ENCODE data around the gene LRRC26. TPM values are rescaled to one million over a fixed set of nuclear protein-coding genes. Genes with fewer than 3 reads are reported as not detected.

LRRC26 gene
- total RNA-seq = 1 to 10 TPM in 1 of 2 donors, not detected in 1; 1.3 TPM

DNA sequence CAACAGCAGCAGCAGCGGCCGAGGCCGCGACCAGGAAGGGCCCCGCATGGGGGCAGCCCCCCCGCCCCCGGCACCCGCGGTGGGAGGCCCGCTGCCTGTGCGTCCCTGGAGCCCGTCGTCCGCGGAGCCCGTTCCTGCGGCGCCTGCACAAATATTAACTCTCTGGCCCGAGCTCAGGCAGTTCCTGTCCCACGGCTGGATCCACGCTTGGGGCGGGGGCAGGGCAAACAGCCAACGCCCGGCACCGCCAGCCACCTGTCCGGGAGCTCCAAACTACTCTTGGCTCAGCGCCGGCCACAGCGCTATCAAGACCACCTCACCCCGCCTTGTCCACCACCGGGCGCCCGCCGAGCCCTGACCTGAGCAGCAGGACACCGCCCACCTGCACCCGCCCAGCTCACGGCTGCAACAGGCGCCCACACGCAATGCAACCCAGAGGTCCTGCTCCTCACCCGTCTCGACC lies at the start of gene LRRC26:
LRRC26 (minus strand) TSS at position 156 of the 463 bp plus-strand sequence; CDS start at position 48, 108 bp downstream.
- 14 to 35% methylated on average over 11 to 38 of the region's 41 CpGs for WGBS, 2 donors
- DNase-seq (peak in 2 of 4 donors; percentile 28 to 38), ATAC-seq (no peak)
- TF ChIP-seq, protein P1, sequence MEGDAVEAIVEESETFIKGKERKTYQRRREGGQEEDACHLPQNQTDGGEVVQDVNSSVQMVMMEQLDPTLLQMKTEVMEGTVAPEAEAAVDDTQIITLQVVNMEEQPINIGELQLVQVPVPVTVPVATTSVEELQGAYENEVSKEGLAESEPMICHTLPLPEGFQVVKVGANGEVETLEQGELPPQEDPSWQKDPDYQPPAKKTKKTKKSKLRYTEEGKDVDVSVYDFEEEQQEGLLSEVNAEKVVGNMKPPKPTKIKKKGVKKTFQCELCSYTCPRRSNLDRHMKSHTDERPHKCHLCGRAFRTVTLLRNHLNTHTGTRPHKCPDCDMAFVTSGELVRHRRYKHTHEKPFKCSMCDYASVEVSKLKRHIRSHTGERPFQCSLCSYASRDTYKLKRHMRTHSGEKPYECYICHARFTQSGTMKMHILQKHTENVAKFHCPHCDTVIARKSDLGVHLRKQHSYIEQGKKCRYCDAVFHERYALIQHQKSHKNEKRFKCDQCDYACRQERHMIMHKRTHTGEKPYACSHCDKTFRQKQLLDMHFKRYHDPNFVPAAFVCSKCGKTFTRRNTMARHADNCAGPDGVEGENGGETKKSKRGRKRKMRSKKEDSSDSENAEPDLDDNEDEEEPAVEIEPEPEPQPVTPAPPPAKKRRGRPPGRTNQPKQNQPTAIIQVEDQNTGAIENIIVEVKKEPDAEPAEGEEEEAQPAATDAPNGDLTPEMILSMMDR (IDR thresholded peaks at IDR 0.05) = no peak
- no peak for TF ChIP-seq POLR2A (IDR thresholded peaks at IDR 0.05)
- no peaks in the 10 kb centered on the region for H3K36me3 ChIP-seq (replicated peaks in 1 of 2; ENCODE audit: insufficient read depth in 1 of 2, low read depth in 2 of 2)
- H3K4me3 ChIP-seq = no peak within 1 kb of the TSS
- H3K4me1 ChIP-seq = peaks cover 35% of the 10 kb centered on the region
- intact Hi-C loops (cut with DNase I) = loop anchor here (5.0 kb wide), 1 partner anchor 38 kb away; no protein-coding TSS in a partner anchor
- peak within 1 kb of the TSS in 1 of 4 donors; percentile 3 for H3K27ac ChIP-seq
- no peaks in the 10 kb centered on the region for H3K9me3 ChIP-seq
- H3K27me3 ChIP-seq = peaks cover 0 to 1% of the 10 kb centered on the region in 2 donors

- peak overlapping the region; percentile 79 to 84 (median 82) for H3K27ac ChIP-seq
- no peaks in the 10 kb centered on the region for H3K9me3 ChIP-seq
- H3K36me3 ChIP-seq (replicated peaks in 1 of 2; ENCODE audit: insufficient read depth in 1 of 2, low read depth in 2 of 2) = no peaks in the 10 kb centered on the region
- intact Hi-C loops (cut with DNase I) = no loop called here
- DNase-seq (peak; percentile 83 to 92 (median 92)), ATAC-seq (peak; percentile 54)
- no peak overlapping the region for H3K4me3 ChIP-seq
- peak; percentile 71 to 79 (median 77) for TF ChIP-seq POLR2A (IDR thresholded peaks at IDR 0.05)
- TF ChIP-seq, protein P1 (IDR thresholded peaks at IDR 0.05) = no peak
- WGBS, 2 donors = 13 to 31% methylated on average over 3 to 12 of the region's 12 CpGs
- H3K4me1 ChIP-seq = peaks cover 55% of the 10 kb centered on the region
- no peaks in the 10 kb centered on the region for H3K27me3 ChIP-seq
Measured at GRCh38 chr9:137218754-137219271, 49.0 kb upstream of the LRRC26 start.

- Histone ChIP-seq H3K27ac (peak overlapping the region; percentile 79 to 84 (median 82)), H3K9me3 (no peaks in the 10 kb centered on the region), H3K27me3 (no peaks in the 10 kb centered on the region), H3K4me1 (peaks cover 54% of the 10 kb centered on the region), H3K36me3 (replicated peaks in 1 of 2; ENCODE audit: insufficient read depth in 1 of 2, low read depth in 2 of 2) (no peaks in the 10 kb centered on the region), H3K4me3 (peak overlapping the region in 1 of 2 donors; percentile 21)
- DNase-seq (no peak), ATAC-seq (no peak)
- TF ChIP-seq POLR2A (IDR thresholded peaks at IDR 0.05) = no peak
- TF ChIP-seq, protein P1 (IDR thresholded peaks at IDR 0.05) = no peak
- intact Hi-C loops (cut with DNase I) = no loop called here
- WGBS, 2 donors = 49% methylated on average over 30 of the region's 30 CpGs; no CpG with 5 or more reads in 1 of the 2 donors
Measured at GRCh38 chr9:137218212-137218753, 48.4 kb upstream of the LRRC26 start.

GRCh38 chr9:137217276-137218211 lies 47.7 kb upstream of the LRRC26 start:
- Histone ChIP-seq H3K4me1 (peaks cover 47% of the 10 kb centered on the region), H3K27me3 (no peaks in the 10 kb centered on the region), H3K4me3 (peak overlapping the region in 1 of 2 donors; percentile 21), H3K9me3 (no peaks in the 10 kb centered on the region), H3K27ac (peak overlapping the region; percentile 79 to 84 (median 82)), H3K36me3 (replicated peaks in 1 of 2; ENCODE audit: insufficient read depth in 1 of 2, low read depth in 2 of 2) (no peaks in the 10 kb centered on the region)
- ATAC-seq (peak; percentile 75), DNase-seq (peak; percentile 88 to 94 (median 94))
- WGBS, 2 donors = 37 to 56% methylated on average over 8 to 36 of the region's 36 CpGs
- TF ChIP-seq POLR2A (IDR thresholded peaks at IDR 0.05) = peak; percentile 77 to 85 (median 79)
- TF ChIP-seq, protein P1 (IDR thresholded peaks at IDR 0.05) = peak in 4 of 7 experiments; percentile 26 to 41 (median 32)
- intact Hi-C loops (cut with DNase I) = no loop called here
